HepG2 (cell line): Measurements from ENCODE around the gene ARHGAP45. TPM values are rescaled to one million over a fixed set of nuclear protein-coding genes. Genes with fewer than 3 reads are reported as not detected.

Experiments used
- ATAC-seq: fragments of 200-7000 bp; cut with Tn5 transposase; 3 replicates; pipeline ENCODE4 v1.9.1; 2020; ENCODE audit warnings: mild to moderate bottlenecking, moderate library complexity
- BruUV-seq: library from RNA; stranded (reverse); fragments of 400-500 nt; replicated peaks from 2 replicates; lab custom pipeline; 2021; lab: Mats Ljungman, UMichigan
- CTCF ChIA-PET: fragments of 300-600 bp; formaldehyde crosslinking; extraction: SDS; loops from one replicate; lab custom pipeline; 2021; ENCODE audit warnings: low total read pairs, inconsistent platforms, low intra/inter-chr PET ratio; lab: Yijun Ruan, JAX
- POLR2A ChIA-PET: fragments of 350-600 bp; sonication (Branson Sonifier 250); formaldehyde crosslinking; loops from one replicate; lab custom pipeline; 2020; ENCODE audit warnings: antibody characterized with exemption, inconsistent platforms; lab: Yijun Ruan, JAX
- DNase-seq: peaks from one replicate; pipeline ENCODE4 v3.0.0-alpha.2; 2015; ENCODE audit warnings: low spot score
- FAIRE-seq: peaks from 3 replicates; lab custom pipeline; 2011; peaks lifted over from hg19 to GRCh38; lab: Jason Lieb, UNC
- H2AFZ ChIP-seq: one replicate; pipeline ENCODE4 v1.6.1; 2011; ENCODE audit warnings: low read length, inconsistent platforms
- H3K27ac ChIP-seq: fragments of 300-600 bp; 3 replicates; pipeline ENCODE4 v1.8.0; 2011; ENCODE audit warnings: mixed run types, mild to moderate bottlenecking, mixed read lengths, low read length, inconsistent platforms; ENCODE audit not compliant: insufficient read depth; ENCODE audit errors: extremely low read length
- H3K27me3 ChIP-seq, 2 experiments: fragments of 200-600 bp in 1 of 2; 2 replicates in 1 of 2; 3 replicates in 1 of 2; pipeline versions ENCODE4 v1.6.0 to v1.8.0; 2011; ENCODE audit warnings: low read length in 2 of 2, mild to moderate bottlenecking in 2 of 2, moderate library complexity in 2 of 2, inconsistent platforms in 1 of 2; ENCODE audit not compliant: insufficient read depth in 2 of 2, control insufficient read depth in 1 of 2
- H3K36me3 ChIP-seq, 2 experiments: fragments of 200-600 bp in 1 of 2; replicated peaks in 1 of 2; 2 replicates in 1 of 2; 3 replicates in 1 of 2; pipeline versions ENCODE4 v1.5.1 to v1.8.0; 2011; ENCODE audit warnings: low read length in 2 of 2, inconsistent platforms in 1 of 2; ENCODE audit not compliant: insufficient read depth in 2 of 2, control insufficient read depth in 1 of 2
- H3K4me1 ChIP-seq: 2 replicates; pipeline ENCODE4 v1.5.1; 2012; ENCODE audit warnings: low read length, inconsistent platforms; ENCODE audit not compliant: insufficient read depth
- H3K4me2 ChIP-seq: 2 replicates; pipeline ENCODE4 v1.6.0; 2011; ENCODE audit warnings: low read depth, low read length, inconsistent platforms
- H3K4me3 ChIP-seq, 3 experiments: fragments of 200-600 bp in 1 of 3; sonication (generic), shearing (Covaris generic) in 1 of 3; replicated peaks in 1 of 3; 2 replicates each; pipeline ENCODE4 v1.5.1; 2011 to 2016; ENCODE audit warnings: low read length in 3 of 3, inconsistent platforms in 2 of 3, low read depth in 2 of 3, mild to moderate bottlenecking in 2 of 3, control low read depth in 1 of 3, mixed read lengths in 1 of 3; ENCODE audit not compliant: insufficient read depth in 1 of 3
- H3K79me2 ChIP-seq: one replicate; pipeline ENCODE4 v1.6.1; 2011; ENCODE audit warnings: low read length, inconsistent platforms; ENCODE audit not compliant: insufficient read depth
- H3K9ac ChIP-seq: 2 replicates; pipeline ENCODE4 v1.6.0; 2011; ENCODE audit warnings: mild to moderate bottlenecking, low read depth, low read length, inconsistent platforms; ENCODE audit not compliant: insufficient read depth
- H3K9me3 ChIP-seq: 2 replicates; pipeline ENCODE4 v1.5.1; 2012; ENCODE audit warnings: mild to moderate bottlenecking, low read length
- H4K20me1 ChIP-seq: 2 replicates; pipeline ENCODE4 v1.6.0; 2011; ENCODE audit warnings: inconsistent platforms, mild to moderate bottlenecking, low read length, moderate library complexity; ENCODE audit not compliant: insufficient read depth
- HNRNPL ChIP-seq: fragments of 200-400 bp; formaldehyde crosslinking; IDR thresholded peaks from 2 replicates; pipeline ENCODE4 v1.6.1; 2017; ENCODE audit warnings: mild to moderate bottlenecking, low read depth, low read length
- TCF12 ChIP-seq, 2 experiments: fragments of 450-650 bp in 1 of 2; sonication (generic) in 1 of 2; formaldehyde crosslinking in 1 of 2; IDR thresholded peaks; 2 replicates each; pipeline versions ENCODE4 v1.6.1 to v1.8.0; 2017 to 2022; ENCODE audit warnings: antibody characterized with exemption in 1 of 2, mild to moderate bottlenecking in 1 of 2, missing genetic modification reagents in 1 of 2, moderate library complexity in 1 of 2
- ZC3H13 ChIP-seq: sonication (generic); formaldehyde crosslinking; IDR thresholded peaks from 2 replicates; pipeline ENCODE4 v1.8.1; 2023; ENCODE audit warnings: mild to moderate bottlenecking, missing genetic modification reagents, moderate library complexity
- ZFP36 ChIP-seq: fragments of 150-350 bp; IDR thresholded peaks from 2 replicates; pipeline ENCODE4 v1.6.1; 2018; ENCODE audit warnings: borderline replicate concordance, low read length, low read depth; ENCODE audit not compliant: partially characterized antibody
- ZNF572 ChIP-seq: sonication (generic); formaldehyde crosslinking; IDR thresholded peaks from 2 replicates; pipeline ENCODE4 v1.5.1; 2020; ENCODE audit warnings: mild to moderate bottlenecking, missing genetic modification reagents
- ZNF629 ChIP-seq: sonication (generic); formaldehyde crosslinking; conservative IDR thresholded peaks from 2 replicates; pipeline ENCODE4 v1.5.0; 2020; ENCODE audit warnings: missing genetic modification reagents
- ZNF883 ChIP-seq: sonication (generic); formaldehyde crosslinking; IDR thresholded peaks from 2 replicates; pipeline ENCODE4 v1.5.1; 2020; ENCODE audit warnings: mild to moderate bottlenecking, missing genetic modification reagents; ENCODE audit errors: not compliant biosample characterization
- WGBS: methylation state at CpG from one replicate; pipeline ENCODE4 v1.1.6; 2017; ENCODE audit warnings: low lambda C conversion rate; 5-methylcytosine and 5-hydroxymethylcytosine counted together
- in situ Hi-C: cut with HindIII; loops from 2 replicates; pipeline ENCODE4 v1.10.0; 2017; ENCODE audit warnings: low pct_unique_long_range_greater_than_20kb; ENCODE audit not compliant: extremely low pct_ligation_motif_present
- intact Hi-C: fragments of 100-400 bp; cut with micrococcal nuclease; formaldehyde crosslinking; loops from one replicate; pipeline ENCODE4 v1.10.0; 2022; ENCODE audit not compliant: unreplicated experiment
- polyA plus RNA-seq, 8 experiments: library from polyadenylated mRNA; depleted of rRNA in 3 of 8; stranded (reverse) in 7 of 8; unstranded in 1 of 8; fragments of >200 nt; fragmentation: Illumina TruSeq in 4 of 8; extraction: Trizol in 4 of 8; gene quantifications; 2 replicates each; pipeline versions ENCODE4 v1.2.1 to v1.2.3, GENCODE V29; 2011 to 2016; ENCODE audit warnings: low read depth in 4 of 8, missing spikeins in 1 of 8, mixed read lengths in 1 of 8; ENCODE audit not compliant: insufficient read depth in 1 of 8
- total RNA-seq, 5 experiments: library from RNA; depleted of rRNA; stranded (reverse); fragments of >200 nt; fragmentation: Illumina TruSeq; extraction: Trizol; gene quantifications; 2 replicates each; pipeline ENCODE4 v1.2.3, GENCODE V29; 2016; ENCODE audit warnings: low read depth in 1 of 5
- TF ChIP-seq, protein P1 (sequence below): sonication (generic); formaldehyde crosslinking; IDR thresholded peaks from 2 replicates; pipeline ENCODE4 v1.9.0; 2021; ENCODE audit warnings: mild to moderate bottlenecking, missing genetic modification reagents

The ARHGAP45 gene
- total and polyA plus RNA-seq, 2 of the 13 experiments (the other 11 are each of a cell fraction or from before 2014, with no cell fraction given), result 0.84 to 32.0 TPM

DNA sequence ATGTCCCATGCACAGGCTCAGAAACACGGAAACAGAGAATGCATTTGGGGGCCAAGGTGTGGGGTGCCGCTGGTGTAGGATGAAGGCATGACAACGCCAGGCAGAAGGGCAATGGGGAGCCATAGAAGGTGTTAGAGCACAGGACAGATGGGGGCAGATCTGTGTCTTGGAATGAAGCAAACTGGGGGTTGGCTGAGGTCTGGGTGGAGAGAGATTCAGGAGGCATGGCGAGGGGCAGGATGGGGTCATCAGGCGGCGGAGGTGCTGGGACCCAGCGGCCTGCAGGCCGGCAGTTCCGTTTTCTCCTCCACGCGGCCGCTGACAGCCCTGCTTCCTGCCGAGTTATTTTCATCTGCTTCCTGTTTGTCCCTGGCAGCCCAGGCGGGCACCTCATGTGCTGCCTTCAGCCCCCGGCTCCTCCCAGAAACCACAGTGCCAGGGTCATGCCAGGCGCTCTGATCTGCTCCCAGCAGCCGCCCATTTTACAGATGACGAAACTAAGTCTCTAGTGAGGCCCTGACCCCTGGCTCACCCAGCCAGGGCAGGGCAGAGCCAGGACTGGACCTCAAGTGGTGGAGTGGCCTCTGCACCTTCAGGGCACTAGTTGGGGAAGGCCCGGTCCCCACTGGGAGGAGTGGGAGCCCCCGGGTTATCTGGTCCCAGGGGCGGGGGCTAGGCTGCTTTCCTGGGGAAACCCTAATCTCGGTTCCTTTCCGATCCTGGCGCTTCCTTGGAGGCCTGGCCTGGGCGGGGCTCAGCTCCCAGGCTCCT is 2.2 kb downstream of the ARHGAP45 start:
- POLR2A ChIA-PET, result no interaction called here
- WGBS, result 89% methylated on average over 25 of the region's 25 CpGs
- peaks cover 43% of the 10 kb centered on the region for H3K4me1 ChIP-seq

More for the DNA sequence above, 2.2 kb downstream of the ARHGAP45 start:
- BruUV-seq, result no TSS peak
- H3K27me3 ChIP-seq, result no peaks in the 10 kb centered on the region
- DNase-seq (no peak), FAIRE-seq (no peak), ATAC-seq (no peak)
- in situ Hi-C loops, result loop anchor here (5.0 kb wide), 1 partner anchor 33 kb away; the partner anchor contains the start of gene GPX4
- no peaks in the 10 kb centered on the region for H3K79me2 ChIP-seq
- no peaks in the 10 kb centered on the region for H4K20me1 ChIP-seq
- no peak for TF ChIP-seq ZNF883
- TF ChIP-seq ZFP36, result peak; percentile 25
- TF ChIP-seq ZNF572 (CRISPR knock-in tag), result no peak
- TF ChIP-seq ZC3H13 (CRISPR knock-in tag), result no peak
- 0 out of 2 replicates have a peak, but pooled peaks have one; percentile 55 for TF ChIP-seq HNRNPL
- TF ChIP-seq, protein P1, sequence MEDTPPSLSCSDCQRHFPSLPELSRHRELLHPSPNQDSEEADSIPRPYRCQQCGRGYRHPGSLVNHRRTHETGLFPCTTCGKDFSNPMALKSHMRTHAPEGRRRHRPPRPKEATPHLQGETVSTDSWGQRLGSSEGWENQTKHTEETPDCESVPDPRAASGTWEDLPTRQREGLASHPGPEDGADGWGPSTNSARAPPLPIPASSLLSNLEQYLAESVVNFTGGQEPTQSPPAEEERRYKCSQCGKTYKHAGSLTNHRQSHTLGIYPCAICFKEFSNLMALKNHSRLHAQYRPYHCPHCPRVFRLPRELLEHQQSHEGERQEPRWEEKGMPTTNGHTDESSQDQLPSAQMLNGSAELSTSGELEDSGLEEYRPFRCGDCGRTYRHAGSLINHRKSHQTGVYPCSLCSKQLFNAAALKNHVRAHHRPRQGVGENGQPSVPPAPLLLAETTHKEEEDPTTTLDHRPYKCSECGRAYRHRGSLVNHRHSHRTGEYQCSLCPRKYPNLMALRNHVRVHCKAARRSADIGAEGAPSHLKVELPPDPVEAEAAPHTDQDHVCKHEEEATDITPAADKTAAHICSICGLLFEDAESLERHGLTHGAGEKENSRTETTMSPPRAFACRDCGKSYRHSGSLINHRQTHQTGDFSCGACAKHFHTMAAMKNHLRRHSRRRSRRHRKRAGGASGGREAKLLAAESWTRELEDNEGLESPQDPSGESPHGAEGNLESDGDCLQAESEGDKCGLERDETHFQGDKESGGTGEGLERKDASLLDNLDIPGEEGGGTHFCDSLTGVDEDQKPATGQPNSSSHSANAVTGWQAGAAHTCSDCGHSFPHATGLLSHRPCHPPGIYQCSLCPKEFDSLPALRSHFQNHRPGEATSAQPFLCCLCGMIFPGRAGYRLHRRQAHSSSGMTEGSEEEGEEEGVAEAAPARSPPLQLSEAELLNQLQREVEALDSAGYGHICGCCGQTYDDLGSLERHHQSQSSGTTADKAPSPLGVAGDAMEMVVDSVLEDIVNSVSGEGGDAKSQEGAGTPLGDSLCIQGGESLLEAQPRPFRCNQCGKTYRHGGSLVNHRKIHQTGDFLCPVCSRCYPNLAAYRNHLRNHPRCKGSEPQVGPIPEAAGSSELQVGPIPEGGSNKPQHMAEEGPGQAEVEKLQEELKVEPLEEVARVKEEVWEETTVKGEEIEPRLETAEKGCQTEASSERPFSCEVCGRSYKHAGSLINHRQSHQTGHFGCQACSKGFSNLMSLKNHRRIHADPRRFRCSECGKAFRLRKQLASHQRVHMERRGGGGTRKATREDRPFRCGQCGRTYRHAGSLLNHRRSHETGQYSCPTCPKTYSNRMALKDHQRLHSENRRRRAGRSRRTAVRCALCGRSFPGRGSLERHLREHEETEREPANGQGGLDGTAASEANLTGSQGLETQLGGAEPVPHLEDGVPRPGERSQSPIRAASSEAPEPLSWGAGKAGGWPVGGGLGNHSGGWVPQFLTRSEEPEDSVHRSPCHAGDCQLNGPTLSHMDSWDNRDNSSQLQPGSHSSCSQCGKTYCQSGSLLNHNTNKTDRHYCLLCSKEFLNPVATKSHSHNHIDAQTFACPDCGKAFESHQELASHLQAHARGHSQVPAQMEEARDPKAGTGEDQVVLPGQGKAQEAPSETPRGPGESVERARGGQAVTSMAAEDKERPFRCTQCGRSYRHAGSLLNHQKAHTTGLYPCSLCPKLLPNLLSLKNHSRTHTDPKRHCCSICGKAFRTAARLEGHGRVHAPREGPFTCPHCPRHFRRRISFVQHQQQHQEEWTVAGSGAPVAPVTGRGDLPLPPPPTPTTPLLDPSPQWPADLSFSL (CRISPR knock-in tag), result no peak
- no peak for TF ChIP-seq TCF12 (IDR thresholded peaks at IDR 0.05)
- TF ChIP-seq TCF12 (CRISPR knock-in tag; IDR thresholded peaks at IDR 0.05), result no peak
- TF ChIP-seq ZNF629, result peak; percentile 87
- H3K27ac ChIP-seq, result no peak overlapping the region
- H3K9me3 ChIP-seq, result no peaks in the 10 kb centered on the region
- no peak overlapping the region for H2AFZ ChIP-seq
- no peak overlapping the region for H3K4me2 ChIP-seq
- H3K9ac ChIP-seq, result no peak overlapping the region
- intact Hi-C loops, result no loop called here
- H3K4me3 ChIP-seq, result no peak overlapping the region
- CTCF ChIA-PET, result no interaction called here
- H3K36me3 ChIP-seq, result no peaks in the 10 kb centered on the region
